ENCODE data around the gene CLDN7.

DNA sequence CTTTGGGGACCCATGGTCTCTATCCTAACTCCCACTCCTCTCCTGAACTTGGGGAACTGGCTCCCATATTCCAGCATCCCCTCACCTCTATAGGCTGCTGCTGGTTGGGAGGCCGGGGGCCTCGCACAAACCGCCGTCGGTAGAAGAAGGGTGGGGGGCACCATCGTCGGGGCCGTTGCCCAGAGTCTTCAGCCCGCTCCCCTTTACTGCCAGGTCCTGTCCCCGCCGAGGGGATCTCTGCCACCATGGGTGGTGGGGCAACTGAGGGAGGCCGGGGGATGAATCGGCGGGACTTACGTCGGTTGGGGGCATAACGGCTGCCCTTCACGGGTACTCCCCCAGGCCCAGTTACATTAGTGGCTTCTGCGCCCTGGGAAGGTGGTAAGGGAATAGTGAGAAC, 27.9 kb upstream of the CLDN7 start:
- TF ChIP-seq CTCF (IDR thresholded peaks at IDR 0.05): no peak
- TF ChIP-seq POLR2A (IDR thresholded peaks at IDR 0.05): no peak

Data from tibial nerve (tissue), 3 donors.